Activated CD4-positive, CD25-positive, alpha-beta regulatory T cell treated with anti-CD3 and anti-CD28 coated beads, Interleukin-2, amount 50 U/mL, for 16 hours (primary cell): ENCODE results near the gene PSMB5.
"Not testable (repeated sequence)": the region's sequence is repeated elsewhere in the genome, so short reads cannot be mapped to it uniquely, and the experiment has no call there.

Experiments
- DNase-seq: peaks from one replicate; pipeline ENCODE4 v3.0.0-alpha.2; 2020; ENCODE audit warnings: low read depth, low spot score

Gene PSMB5

GRCh38 chr14:23015618-23016017, 19.1 kb downstream of the PSMB5 start:
- DNase-seq: no peak

- not testable (repeated sequence) for DNase-seq
Measured at GRCh38 chr14:23013749-23014054, 21.0 kb downstream of the PSMB5 start.

GRCh38 chr14:23013054-23013748, 21.5 kb downstream of the PSMB5 start:
- DNase-seq: no peak

GRCh38 chr14:23009939-23010726, 24.6 kb downstream of the PSMB5 start, which contains the start of gene C14orf93:
C14orf93 (minus strand) TSS chr14:23010143; CDS start chr14:22999023, 11,120 bp downstream.
- DNase-seq: peak; percentile 57

GRCh38 chr14:23009483-23009938, 25.2 kb downstream of the PSMB5 start:
- DNase-seq: no peak

GRCh38 chr14:23008831-23009230, 25.9 kb downstream of the PSMB5 start:
- DNase-seq: no peak

- DNase-seq: peak; percentile 95
Measured at GRCh38 chr14:23006544-23007419, 27.9 kb downstream of the PSMB5 start.

- DNase-seq: no peak
Measured at GRCh38 chr14:23006188-23006534, 28.5 kb downstream of the PSMB5 start.

GRCh38 chr14:23005451-23006187, 29.1 kb downstream of the PSMB5 start:
- DNase-seq: no peak

GRCh38 chr14:23004274-23004673, 30.4 kb downstream of the PSMB5 start:
- DNase-seq: not testable (repeated sequence)

- DNase-seq: no peak
Measured at GRCh38 chr14:23002592-23002991, 32.1 kb downstream of the PSMB5 start.

- no peak for DNase-seq
Measured at GRCh38 chr14:23000860-23001259, 33.8 kb downstream of the PSMB5 start.

GRCh38 chr14:22998329-22999012, 36.2 kb downstream of the PSMB5 start:
- no peak for DNase-seq

- no peak for DNase-seq
Measured at GRCh38 chr14:22997676-22998323, 36.9 kb downstream of the PSMB5 start.

- no peak for DNase-seq
Measured at GRCh38 chr14:22996768-22997654, 37.7 kb downstream of the PSMB5 start.

- DNase-seq: no peak
Measured at GRCh38 chr14:22995889-22996625, 38.6 kb downstream of the PSMB5 start.

GRCh38 chr14:22994762-22995275, 39.9 kb downstream of the PSMB5 start:
- no peak for DNase-seq

GRCh38 chr14:22993517-22993916, 41.2 kb downstream of the PSMB5 start:
- DNase-seq: no peak
